Testis (tissue), 2 donors: Measurements from ENCODE around the gene DDX19B.

ENCODE experiments used
- CTCF ChIP-seq, 3 experiments: fragments of 450-650 bp in 2 of 3; fragments of 200-600 bp in 1 of 3; sonication (generic) in 1 of 3; IDR thresholded peaks; one replicate each; pipeline ENCODE4 v1.5.1; 2016 to 2019; ENCODE audit warnings: antibody characterized with exemption in 3 of 3, mild to moderate bottlenecking in 2 of 3, moderate library complexity in 1 of 3
- POLR2A ChIP-seq: fragments of 450-650 bp; IDR thresholded peaks from one replicate; pipeline ENCODE4 v1.6.1; 2017; ENCODE audit warnings: antibody characterized with exemption, mild to moderate bottlenecking, moderate library complexity

- TF ChIP-seq CTCF (IDR thresholded peaks at IDR 0.05), result no peak
- no peak for TF ChIP-seq POLR2A
Observed at GRCh38 chr16:70258065-70258464, 40.9 kb upstream of the DDX19B start.
